Bronchial epithelial cell (primary cell): ENCODE results near the gene PLA2G2F. TPM values are rescaled to one million over a fixed set of nuclear protein-coding genes. Genes with fewer than 3 reads are reported as not detected.

Source experiments
- DNase-seq: peaks from one replicate; pipeline ENCODE4 v3.0.0-alpha.2; 2010; ENCODE audit warnings: low read depth
- FAIRE-seq: peaks from 2 replicates; lab custom pipeline; 2011; peaks lifted over from hg19 to GRCh38; lab: Jason Lieb, UNC
- H3K27me3 ChIP-seq: 2 replicates; pipeline ENCODE4 v1.5.1; 2011; ENCODE audit warnings: low read length; ENCODE audit not compliant: control insufficient read depth, insufficient read depth
- H3K36me3 ChIP-seq: 2 replicates; pipeline ENCODE4 v1.5.1; 2011; ENCODE audit warnings: low read length; ENCODE audit not compliant: control insufficient read depth, insufficient read depth
- H3K4me3 ChIP-seq: 2 replicates; pipeline ENCODE4 v1.5.1; 2011; ENCODE audit warnings: mild to moderate bottlenecking, low read depth, low read length, control low read depth
- CTCF ChIP-seq: IDR thresholded peaks from 2 replicates; pipeline ENCODE4 v1.5.1; 2011; ENCODE audit warnings: mild to moderate bottlenecking, moderate library complexity, low read length, control low read depth, inconsistent platforms; ENCODE audit not compliant: insufficient read depth, severe bottlenecking
- total RNA-seq: library from RNA; depleted of rRNA; stranded (reverse); fragments of >200 nt; gene quantifications from 2 replicates; pipeline ENCODE4 v1.2.1, GENCODE V29; 2014

Gene PLA2G2F
- total RNA-seq, 1 donor from 2014 or later: not detected

GRCh38 chr1:20093940-20094391, 45.2 kb upstream of the PLA2G2F start:
- DNase-seq (peak; percentile 4), FAIRE-seq (no peak)
- H3K36me3 ChIP-seq: no peaks in the 10 kb centered on the region
- TF ChIP-seq CTCF: no peak
- no peak overlapping the region for H3K4me3 ChIP-seq
- H3K27me3 ChIP-seq: no peaks in the 10 kb centered on the region

GRCh38 chr1:20095564-20096434, 43.3 kb upstream of the PLA2G2F start:
- Histone ChIP-seq H3K27me3 (no peaks in the 10 kb centered on the region), H3K4me3 (no peak overlapping the region), H3K36me3 (no peaks in the 10 kb centered on the region)
- TF ChIP-seq CTCF: no peak
- DNase-seq (peak; percentile 2), FAIRE-seq (peak; percentile 60)

GRCh38 chr1:20096840-20097447, 42.2 kb upstream of the PLA2G2F start:
- no peak for TF ChIP-seq CTCF
- H3K36me3 ChIP-seq: no peaks in the 10 kb centered on the region
- FAIRE-seq: no peak
- no peak for DNase-seq
- H3K27me3 ChIP-seq: no peaks in the 10 kb centered on the region
- H3K4me3 ChIP-seq: no peak overlapping the region

GRCh38 chr1:20099533-20099932, 39.6 kb upstream of the PLA2G2F start:
- Histone ChIP-seq H3K27me3 (no peaks in the 10 kb centered on the region), H3K4me3 (no peak overlapping the region), H3K36me3 (no peaks in the 10 kb centered on the region)
- no peak for DNase-seq
- FAIRE-seq: peak; percentile 58
- TF ChIP-seq CTCF: no peak

- H3K27me3 ChIP-seq: no peaks in the 10 kb centered on the region
- peak; percentile 83 for FAIRE-seq
- no peaks in the 10 kb centered on the region for H3K36me3 ChIP-seq
- no peak overlapping the region for H3K4me3 ChIP-seq
- peak; percentile 87 for TF ChIP-seq CTCF
- DNase-seq: peak; percentile 55
Observed at GRCh38 chr1:20100632-20101355, 38.3 kb upstream of the PLA2G2F start.
